DMS79 (cell line): Measurements from ENCODE around the gene SRSF4.

Experiments
- DNase-seq: peaks from one replicate; lab custom pipeline; 2025; lab: John Stamatoyannopoulos, UW

The SRSF4 gene

DNA sequence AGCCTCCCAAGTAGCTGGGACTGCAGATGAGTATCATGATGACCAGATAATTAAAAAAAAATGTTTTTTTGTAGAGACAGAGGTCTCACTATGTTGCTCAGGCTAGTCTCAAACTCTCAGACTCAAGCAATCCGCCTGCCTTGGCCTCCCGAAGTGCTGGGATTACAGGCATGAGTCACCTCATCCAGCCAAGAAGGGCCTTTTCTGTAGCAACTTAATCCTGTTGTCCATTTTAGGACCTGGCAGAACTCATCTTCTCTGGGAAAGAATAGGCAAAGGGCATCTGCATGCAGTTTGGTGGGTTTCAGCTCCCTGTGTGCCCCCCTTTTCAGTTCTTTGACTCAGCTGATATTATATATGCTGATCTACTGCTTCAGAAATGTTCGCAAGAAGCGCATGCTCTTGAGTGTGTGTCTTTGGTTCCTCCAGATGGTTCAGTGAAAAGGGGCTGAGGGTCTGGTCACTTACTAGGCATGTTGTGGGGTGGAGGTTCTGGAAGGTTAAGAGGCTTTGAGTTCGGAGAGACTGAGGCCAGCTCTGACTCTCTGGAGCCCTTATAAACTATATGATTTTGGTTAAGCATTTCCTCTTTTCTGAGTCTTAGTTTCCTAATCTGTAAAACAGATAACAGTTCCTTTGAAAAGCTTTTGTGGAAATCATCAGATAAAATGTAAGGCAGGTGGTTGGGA, 19.4 kb upstream of the SRSF4 start:
- DNase-seq: no peak

DNA sequence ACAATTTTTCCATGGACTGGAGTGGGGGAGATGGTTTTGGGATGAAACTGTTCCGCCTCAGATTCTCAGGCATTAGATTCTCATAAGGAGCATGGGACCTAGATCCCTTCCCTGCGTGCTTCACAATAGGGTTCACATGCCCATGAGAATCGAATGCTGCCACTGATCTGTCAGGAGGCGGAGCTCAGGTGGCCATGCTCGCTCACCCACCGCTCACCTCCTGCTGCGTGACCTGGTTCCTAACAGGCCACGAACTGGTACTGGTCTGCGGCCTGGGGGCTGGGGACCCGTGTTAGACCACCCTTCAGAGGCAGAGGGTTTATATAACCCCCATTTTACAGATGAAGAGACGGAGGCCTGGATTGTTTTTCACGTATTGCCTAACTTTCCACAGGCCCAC, 16.3 kb upstream of the SRSF4 start:
- no peak for DNase-seq

- DNase-seq: peak; percentile 59
These were observed 15.9 kb upstream of the SRSF4 start for GRCh38 chr1:29197590-29197924.

- no peak for DNase-seq
These were observed 15.3 kb upstream of the SRSF4 start for GRCh38 chr1:29196863-29197589.

GRCh38 chr1:29195881-29196291, 14.2 kb upstream of the SRSF4 start:
- DNase-seq: peak; percentile 73

DNA sequence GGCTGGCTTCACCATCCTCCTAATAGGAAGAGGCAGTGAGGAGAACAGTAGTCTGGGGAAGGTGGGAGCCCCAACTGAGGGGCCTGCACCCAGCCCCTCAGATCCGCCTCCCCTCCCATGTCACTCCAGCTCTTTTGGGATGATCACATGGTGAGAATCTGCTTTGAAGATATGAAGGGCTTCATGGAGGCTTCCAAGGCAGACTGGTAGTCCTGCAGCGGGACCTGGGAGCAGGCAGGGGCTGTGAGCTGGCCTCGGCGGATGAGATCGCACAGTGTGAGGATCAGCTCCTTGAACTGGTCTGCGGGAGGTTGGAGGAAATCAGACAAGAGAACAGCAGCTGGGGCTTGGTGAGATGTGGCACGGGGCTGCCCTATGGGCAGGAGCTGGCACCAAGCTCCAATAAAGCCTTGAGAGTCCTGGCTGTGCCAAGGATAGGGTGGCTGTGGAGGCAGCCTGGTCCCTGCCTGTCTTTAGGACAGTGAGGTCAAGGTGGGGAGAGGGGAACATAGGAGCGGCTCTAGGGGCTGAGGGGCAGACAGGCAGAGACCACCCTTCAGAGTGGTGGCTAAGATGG, 12.3 kb upstream of the SRSF4 start:
- DNase-seq: no peak

DNA sequence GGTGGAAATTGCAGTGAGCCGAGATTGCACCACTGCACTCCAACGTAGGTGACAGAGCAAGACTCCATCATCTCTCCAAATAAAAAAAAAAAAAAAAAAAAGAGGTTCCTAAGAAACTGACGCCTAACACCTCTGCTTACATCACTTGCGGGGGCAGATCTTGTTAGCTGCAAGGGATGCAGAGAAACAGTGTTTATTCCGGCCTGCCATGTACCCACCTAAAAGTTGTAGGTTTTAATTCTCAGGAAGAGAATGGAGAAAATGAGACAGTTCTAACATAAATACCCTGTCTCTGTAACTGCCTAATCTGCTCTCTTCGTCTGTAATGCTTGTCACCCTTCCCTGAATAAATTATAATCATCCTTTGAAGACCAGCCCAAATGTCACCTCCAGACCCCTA, 9.0 kb upstream of the SRSF4 start:
- DNase-seq: no peak

DNA sequence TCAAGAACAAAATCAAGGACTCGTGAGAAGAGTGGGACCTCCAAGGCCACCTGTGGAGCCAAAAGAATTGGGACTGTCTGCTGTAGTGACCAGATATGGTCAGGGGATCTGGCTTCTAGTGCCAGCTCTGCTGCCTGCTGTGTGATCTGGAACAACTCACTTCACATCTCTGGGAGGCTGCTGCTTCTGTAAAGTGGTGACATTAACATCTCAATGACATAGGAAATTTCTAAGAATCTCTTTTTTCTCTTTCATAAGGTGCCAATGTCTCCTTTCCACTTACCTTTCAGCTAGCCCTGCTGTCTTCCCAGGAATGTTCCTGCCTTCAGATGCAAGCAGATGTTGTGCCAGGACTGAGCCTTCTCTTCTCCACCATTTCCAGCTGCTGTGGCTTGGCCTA, 5.0 kb upstream of the SRSF4 start:
- DNase-seq: no peak

DNA sequence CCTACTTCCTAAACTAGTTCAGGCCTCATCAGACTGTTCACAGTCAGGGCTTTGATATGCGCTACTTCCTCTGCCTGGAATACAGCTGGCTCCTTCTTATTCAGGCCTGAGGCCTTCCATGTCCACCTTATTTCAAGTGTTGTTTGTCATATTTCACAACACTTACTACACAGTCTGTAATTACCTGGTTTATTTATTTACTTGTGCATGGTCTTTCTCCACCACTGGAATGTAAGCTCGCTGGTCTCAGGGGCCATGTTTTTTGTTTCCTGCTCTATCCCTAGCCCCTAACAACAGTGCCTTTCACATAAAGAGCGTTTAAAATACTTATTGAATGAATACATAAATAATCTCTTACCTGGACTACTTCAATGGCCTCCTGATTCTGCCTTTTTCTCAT, 4.6 kb upstream of the SRSF4 start:
- DNase-seq: no peak

- DNase-seq: no peak
These were observed 1.6 kb upstream of the SRSF4 start for GRCh38 chr1:29183287-29183686.

- no peak for DNase-seq
These were observed 945 bp downstream of the SRSF4 start for GRCh38 chr1:29180497-29181412.

- DNase-seq: no peak
These were observed 2.0 kb downstream of the SRSF4 start for GRCh38 chr1:29179641-29180184.

GRCh38 chr1:29177022-29177705, 4.5 kb downstream of the SRSF4 start:
- DNase-seq: no peak

GRCh38 chr1:29176576-29176975, 5.1 kb downstream of the SRSF4 start:
- DNase-seq: no peak

GRCh38 chr1:29172415-29172939, 9.2 kb downstream of the SRSF4 start:
- DNase-seq: no peak

DNA sequence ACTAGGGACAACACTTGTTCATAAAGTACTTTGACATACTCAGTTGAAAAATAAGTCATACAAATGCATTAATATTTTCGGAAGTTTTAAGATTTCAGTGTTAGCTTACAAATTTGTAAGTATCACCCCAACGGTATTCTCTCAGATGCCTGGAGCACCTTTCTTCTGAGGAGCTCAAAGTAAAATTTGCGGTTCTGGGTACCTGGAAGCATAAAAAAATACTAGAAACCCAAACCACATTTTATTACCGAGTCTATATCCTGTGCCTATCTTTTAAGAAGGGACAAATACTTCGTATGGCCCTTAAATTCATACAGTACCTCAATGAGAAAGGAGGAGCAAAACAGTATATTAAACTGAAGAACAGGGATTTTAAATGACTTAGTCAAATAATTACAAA, 10.2 kb downstream of the SRSF4 start:
- no peak for DNase-seq

GRCh38 chr1:29171089-29171488, 10.6 kb downstream of the SRSF4 start:
- DNase-seq: no peak

DNA sequence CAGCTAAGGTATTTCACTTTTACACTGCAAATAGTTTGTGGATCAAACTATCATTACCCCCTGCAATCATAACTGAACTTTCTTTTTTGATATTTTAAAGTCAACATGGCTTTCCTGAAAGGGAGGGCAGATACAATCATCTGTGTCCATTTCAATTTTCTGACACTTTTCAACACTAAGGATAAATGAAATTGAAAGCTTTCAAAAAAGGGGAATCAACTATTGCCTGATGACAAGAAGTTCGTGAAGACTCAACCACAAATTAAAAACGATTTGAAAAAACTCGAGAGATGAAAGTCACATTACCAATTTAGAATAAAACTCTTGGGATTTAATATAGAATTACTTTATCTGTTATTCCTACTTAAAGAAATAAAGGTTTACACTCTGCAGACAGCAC, 11.7 kb downstream of the SRSF4 start:
- no peak for DNase-seq

DNA sequence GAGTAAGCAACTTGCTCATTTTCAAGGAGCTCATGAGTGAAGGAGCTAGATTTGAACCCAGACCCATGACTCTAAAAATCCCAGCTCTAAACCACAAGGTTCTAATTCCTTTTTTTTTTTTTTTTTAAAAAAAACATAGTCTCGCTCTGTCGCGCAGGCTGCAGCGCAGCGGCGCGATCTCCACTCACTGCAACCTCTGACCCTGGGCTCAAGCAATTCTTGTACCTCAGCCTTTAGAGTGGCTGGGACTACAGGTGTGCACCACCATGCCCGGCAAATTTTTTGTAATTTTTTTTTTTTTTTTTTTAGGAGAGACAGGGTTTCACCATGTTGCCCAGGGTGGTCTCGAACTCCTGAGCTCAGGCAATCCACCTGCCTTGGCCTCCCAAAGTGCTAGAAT, 13.8 kb downstream of the SRSF4 start:
- DNase-seq: no peak

DNA sequence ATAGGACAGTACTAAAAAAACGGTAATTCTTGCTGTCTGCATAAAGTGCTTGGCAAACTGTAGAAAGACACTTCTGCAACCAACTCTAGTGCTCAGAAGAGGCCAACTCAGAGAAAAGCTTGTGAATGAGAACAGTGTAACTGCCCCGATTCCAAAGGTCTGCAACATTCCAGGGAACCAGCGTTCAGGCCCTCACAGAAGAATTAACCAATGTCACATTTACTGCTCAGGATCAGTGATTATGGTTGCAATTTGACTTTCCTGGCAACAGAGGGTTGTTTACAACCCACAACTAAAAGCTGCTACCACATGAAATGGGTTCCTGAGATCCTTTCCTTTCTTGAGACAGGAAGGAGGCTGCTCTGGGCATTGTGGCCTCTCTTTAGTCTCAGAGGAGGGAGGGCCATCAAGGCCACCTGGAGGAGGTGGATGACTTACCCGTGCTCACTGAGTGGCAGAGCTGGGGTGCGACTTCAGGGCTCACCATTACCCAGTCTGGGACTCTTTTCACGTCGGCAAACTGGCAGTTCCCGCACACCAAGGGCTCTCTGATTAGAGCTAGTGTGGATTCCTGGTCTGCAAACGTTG, 15.3 kb downstream of the SRSF4 start:
- DNase-seq: no peak

GRCh38 chr1:29164588-29164987, 17.1 kb downstream of the SRSF4 start:
- no peak for DNase-seq
